ENCODE measurements around the gene PRR35. TPM values are rescaled to one million over a fixed set of nuclear protein-coding genes. Genes with fewer than 3 reads are reported as not detected.

PRR35 gene
- total RNA-seq, 1 experiment from 2014 or later, result not detected

DNA sequence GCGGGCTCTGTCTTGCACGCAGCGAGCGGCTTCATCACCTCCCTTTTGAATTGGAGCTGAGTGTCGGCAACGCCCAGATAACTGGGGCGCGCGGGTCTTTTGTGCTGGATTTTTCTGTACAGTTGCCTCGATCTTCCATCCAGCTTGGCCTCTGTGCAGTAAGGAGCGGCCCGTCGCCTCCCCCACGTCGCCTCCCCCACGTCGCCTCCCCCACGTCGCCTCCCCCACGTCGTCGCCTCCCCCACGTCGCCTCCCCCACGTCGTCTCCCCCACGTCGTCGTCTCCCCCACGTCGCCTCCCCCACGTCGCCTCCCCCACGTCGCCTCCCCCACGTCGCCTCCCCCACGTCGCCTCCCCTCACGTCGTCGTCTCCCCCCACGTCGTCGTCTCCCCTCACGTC, 15.7 kb upstream of the PRR35 start:
- no peak overlapping the region for H3K27ac Mint-ChIP-seq (ENCODE audit: unreplicated experiment)

DNA sequence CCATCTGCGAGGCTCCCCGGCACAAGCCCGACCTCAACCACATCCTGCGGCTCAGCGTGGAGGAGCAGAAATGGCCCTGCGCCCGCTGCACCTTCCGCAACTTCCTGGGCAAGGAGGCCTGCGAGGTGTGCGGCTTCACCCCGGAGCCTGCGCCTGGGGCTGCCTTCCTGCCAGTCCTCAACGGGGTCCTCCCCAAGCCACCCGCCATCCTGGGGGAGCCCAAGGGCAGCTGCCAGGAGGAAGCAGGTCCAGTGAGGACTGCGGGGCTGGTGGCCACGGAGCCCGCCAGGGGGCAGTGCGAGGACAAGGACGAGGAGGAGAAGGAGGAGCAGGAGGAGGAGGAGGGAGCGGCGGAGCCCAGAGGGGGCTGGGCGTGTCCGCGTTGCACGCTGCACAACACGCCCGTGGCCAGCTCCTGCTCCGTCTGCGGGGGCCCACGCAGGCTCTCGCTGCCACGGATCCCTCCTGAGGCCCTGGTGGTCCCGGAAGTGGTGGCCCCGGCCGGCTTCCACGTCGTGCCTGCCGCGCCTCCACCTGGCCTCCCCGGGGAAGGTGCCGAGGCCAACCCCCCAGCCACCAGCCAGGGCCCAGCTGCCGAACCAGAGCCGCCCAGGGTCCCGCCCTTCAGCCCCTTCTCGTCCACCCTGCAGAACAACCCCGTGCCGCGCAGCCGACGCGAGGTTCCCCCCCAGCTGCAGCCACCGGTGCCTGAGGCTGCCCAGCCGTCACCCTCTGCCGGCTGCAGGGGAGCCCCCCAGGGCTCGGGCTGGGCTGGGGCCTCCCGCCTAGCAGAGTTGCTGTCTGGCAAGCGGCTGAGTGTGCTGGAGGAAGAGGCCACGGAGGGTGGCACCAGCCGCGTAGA, 13.1 kb upstream of the PRR35 start:
- no peak overlapping the region for H3K4me3 Mint-ChIP-seq (ENCODE audit: low read depth, unreplicated experiment)
- no peaks in the 10 kb centered on the region for H3K4me1 Mint-ChIP-seq (ENCODE audit: low read depth, unreplicated experiment)
- intact Hi-C loops (cut with micrococcal nuclease; ENCODE audit: unreplicated experiment), result no loop called here
- no peak for DNase-seq
- TF ChIP-seq CTCF (IDR thresholded peaks at IDR 0.05; ENCODE audit: unreplicated experiment), result no peak
- no peaks in the 10 kb centered on the region for H3K9me3 Mint-ChIP-seq (ENCODE audit: low read depth, unreplicated experiment)
- CTCF ChIA-PET, result no interaction called here
- H3K36me3 Mint-ChIP-seq (ENCODE audit: insufficient read depth, unreplicated experiment), result peaks cover 30% of the 10 kb centered on the region
- BruUV-seq (replicated peaks), result no TSS peak
- no peak overlapping the region for H3K27ac Mint-ChIP-seq (ENCODE audit: unreplicated experiment)
- H3K27me3 Mint-ChIP-seq (ENCODE audit: unreplicated experiment), result no peaks in the 10 kb centered on the region

More for the DNA sequence above, 15.7 kb upstream of the PRR35 start:
- H3K4me1 Mint-ChIP-seq (ENCODE audit: low read depth, unreplicated experiment), result no peaks in the 10 kb centered on the region
- no peak overlapping the region for H3K4me3 Mint-ChIP-seq (ENCODE audit: low read depth, unreplicated experiment)
- no peaks in the 10 kb centered on the region for H3K9me3 Mint-ChIP-seq (ENCODE audit: low read depth, unreplicated experiment)
- intact Hi-C loops (cut with micrococcal nuclease; ENCODE audit: unreplicated experiment), result no loop called here
- no peak for DNase-seq
- no TSS peak for BruUV-seq (replicated peaks)
- no peak for TF ChIP-seq CTCF (IDR thresholded peaks at IDR 0.05; ENCODE audit: unreplicated experiment)
- no peaks in the 10 kb centered on the region for H3K27me3 Mint-ChIP-seq (ENCODE audit: unreplicated experiment)
- H3K36me3 Mint-ChIP-seq (ENCODE audit: insufficient read depth, unreplicated experiment), result peaks cover 28% of the 10 kb centered on the region
- CTCF ChIA-PET, result interaction anchor here (0.6 kb wide), 1 partner anchor 1862 kb away, joined by 5 read pairs; no protein-coding TSS in a partner anchor

DNA sequence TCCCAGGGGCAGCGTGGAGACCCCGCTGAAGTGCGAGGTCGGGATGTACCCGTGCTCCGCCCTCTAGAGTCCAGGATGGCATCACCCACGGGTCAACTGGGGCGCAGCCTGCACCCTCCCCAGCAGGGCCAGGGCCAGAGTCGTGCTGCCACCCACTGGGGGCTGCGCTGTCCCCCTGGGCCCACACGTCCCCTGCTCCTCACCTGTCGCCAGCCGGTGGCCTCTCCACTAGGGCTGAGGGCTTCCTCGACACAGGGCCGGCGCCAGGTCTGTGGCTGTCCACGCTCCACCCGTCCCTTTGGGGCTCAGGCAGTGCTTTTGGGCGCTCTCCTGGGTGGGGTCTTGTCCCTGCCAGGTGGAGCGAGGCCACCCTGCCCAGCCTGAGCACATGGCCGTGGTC, 11.6 kb upstream of the PRR35 start:
- no TSS peak for BruUV-seq (replicated peaks)
- CTCF ChIA-PET, result interaction anchor here (0.5 kb wide), 1 partner anchor 91 kb away, joined by 5 read pairs; no protein-coding TSS in a partner anchor
- Mint-ChIP-seq H3K36me3 (ENCODE audit: insufficient read depth, unreplicated experiment) (peaks cover 34% of the 10 kb centered on the region), H3K27ac (ENCODE audit: unreplicated experiment) (no peak overlapping the region), H3K9me3 (ENCODE audit: low read depth, unreplicated experiment) (no peaks in the 10 kb centered on the region), H3K4me1 (ENCODE audit: low read depth, unreplicated experiment) (no peaks in the 10 kb centered on the region), H3K4me3 (ENCODE audit: low read depth, unreplicated experiment) (no peak overlapping the region), H3K27me3 (ENCODE audit: unreplicated experiment) (no peaks in the 10 kb centered on the region)
- no peak for TF ChIP-seq CTCF (IDR thresholded peaks at IDR 0.05; ENCODE audit: unreplicated experiment)
- intact Hi-C loops (cut with micrococcal nuclease; ENCODE audit: unreplicated experiment), result no loop called here
- no peak for DNase-seq

GRCh38 chr16:549544-550263, 10.5 kb upstream of the PRR35 start:
- Mint-ChIP-seq H3K9me3 (ENCODE audit: low read depth, unreplicated experiment) (no peaks in the 10 kb centered on the region), H3K27ac (ENCODE audit: unreplicated experiment) (no peak overlapping the region), H3K27me3 (ENCODE audit: unreplicated experiment) (no peaks in the 10 kb centered on the region), H3K36me3 (ENCODE audit: insufficient read depth, unreplicated experiment) (peaks cover 35% of the 10 kb centered on the region), H3K4me1 (ENCODE audit: low read depth, unreplicated experiment) (no peaks in the 10 kb centered on the region), H3K4me3 (ENCODE audit: low read depth, unreplicated experiment) (no peak overlapping the region)
- intact Hi-C loops (cut with micrococcal nuclease; ENCODE audit: unreplicated experiment), result no loop called here
- peak; percentile 21 for TF ChIP-seq CTCF (IDR thresholded peaks at IDR 0.05; ENCODE audit: unreplicated experiment)
- CTCF ChIA-PET, result no interaction called here
- DNase-seq, result no peak
- BruUV-seq (replicated peaks), result no TSS peak

Measured in Calu3 (cell line).